GM21619 (cell line): ENCODE results near the gene LRRC2.

ENCODE experiments used
- ATAC-seq: cut with Tn5 transposase; IDR thresholded peaks from one replicate; pipeline ENCODE4 v1.9.1; 2021; ENCODE audit not compliant: unreplicated experiment

LRRC2 gene

DNA sequence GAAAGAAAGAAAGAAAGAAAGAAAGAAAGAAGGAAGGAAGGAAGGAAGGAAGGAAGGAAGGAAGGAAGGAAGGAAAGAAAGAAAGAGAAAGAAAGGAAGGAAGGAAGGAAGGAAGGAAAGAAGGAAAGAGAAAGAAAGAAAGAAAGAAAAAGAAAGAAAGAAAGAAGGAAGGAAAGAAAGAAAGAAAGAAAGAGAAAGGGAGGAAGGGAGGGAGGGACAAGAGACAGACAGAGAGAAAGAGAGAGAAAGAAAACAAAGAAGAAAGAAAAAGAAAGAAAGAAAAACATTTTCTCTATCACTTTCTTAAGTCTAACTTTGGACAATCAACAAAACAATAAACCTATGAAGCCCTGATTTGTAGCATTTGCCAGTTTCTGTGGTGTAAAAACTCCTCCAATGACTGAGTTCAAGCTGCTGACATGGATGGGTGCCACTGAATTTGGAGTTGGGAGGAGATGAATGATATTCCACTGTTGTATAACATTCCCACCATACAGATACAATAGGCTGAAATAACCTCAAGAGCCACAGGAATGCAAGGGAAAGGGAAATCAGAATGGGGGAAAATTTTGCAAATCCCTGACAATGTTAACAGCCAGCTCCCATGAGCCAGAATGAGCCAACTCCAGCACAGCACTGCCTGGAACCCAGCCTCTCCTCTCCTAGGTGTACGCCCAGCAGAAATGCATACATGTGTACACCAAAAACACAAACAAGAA is 83.3 kb downstream of the LRRC2 start:
- ATAC-seq, result no peak

DNA sequence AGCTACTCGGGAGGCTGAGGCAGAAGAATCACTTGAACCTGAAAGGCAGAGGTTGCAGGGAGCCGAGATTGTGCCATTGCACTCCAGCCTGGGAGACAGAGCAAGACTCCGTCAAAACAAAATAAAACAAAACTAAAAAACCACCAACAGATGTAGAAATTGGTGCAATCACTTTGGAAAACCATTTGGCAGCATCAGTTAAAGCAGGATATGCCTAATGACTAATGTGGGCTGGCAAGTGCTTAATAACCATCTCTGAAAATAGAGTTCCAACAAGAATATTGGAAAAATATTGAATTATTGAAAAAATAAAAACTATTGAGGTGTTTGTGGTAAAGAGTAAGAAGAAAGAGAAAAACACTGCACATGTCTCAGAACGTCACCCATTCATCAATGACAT is 84.5 kb downstream of the LRRC2 start:
- no peak for ATAC-seq

DNA sequence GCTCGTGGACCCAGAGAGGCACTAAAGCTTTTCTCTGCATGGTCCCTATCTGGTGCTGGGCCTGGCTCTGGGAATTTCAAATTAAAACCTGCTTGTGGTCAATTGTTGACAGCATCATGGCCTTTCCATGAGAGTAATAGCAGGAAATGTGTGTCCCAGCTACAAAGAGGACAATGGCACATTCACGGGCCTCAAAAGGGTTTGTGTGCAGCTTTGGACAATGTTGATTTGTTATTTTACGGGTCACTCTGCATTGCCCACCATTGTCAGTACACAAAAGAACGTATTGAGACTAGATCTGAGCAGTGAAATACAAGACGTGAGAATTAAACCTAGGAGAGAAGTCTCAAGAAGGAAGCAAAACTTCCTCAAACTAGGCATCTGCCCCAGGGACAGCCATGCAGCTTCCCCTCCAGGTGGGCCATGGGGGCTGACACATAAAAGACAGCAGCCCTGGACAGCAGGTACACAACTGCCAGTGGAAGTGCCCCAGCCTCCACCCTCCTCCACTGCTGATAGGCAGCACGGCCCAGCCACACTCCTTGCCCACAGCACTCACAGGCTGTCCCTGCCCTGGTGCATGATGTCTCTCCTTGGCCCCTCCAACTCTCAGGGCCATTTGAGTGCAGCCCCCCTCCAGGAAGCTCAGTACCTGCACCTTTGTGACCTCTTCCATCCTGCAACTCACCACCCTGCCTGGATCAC is 85.5 kb downstream of the LRRC2 start:
- no peak for ATAC-seq

DNA sequence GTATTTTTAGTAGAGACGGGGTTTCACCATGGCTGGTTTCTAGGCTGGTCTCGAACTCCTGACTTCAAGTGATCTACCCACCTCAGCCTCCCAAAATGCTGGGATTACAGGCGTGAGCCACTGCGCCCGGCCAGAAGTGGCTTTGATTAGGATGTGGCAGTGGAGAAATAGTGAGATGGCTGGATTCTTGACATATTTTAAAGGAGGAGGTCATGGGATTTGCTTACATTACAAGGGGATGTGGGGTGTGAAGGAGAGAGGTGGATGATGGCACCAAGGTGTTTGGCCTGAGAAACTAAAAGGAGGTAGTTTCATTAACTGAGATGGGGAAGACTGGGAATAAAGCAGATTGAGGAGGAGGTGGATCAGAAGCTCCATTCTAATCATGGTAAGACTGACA is 86.4 kb downstream of the LRRC2 start:
- no peak for ATAC-seq

DNA sequence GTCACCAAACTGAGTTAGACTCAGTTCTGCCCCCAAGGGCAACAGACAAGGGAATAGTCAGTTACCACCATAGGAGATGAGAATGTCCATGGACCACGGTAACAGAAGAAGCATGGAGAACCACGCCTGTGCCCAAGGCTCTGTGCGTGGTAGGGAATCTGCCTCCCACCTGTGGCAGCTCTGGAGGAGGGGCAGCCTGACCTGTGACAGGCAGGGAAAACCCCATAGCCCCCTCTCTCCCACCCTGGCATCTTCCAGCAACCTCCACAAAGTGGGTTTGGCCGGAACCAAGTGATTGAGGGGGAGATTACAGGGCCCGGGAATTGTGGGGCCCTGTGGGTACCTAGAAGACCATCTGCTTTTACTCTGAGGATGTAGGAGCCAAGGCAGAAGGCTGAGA is 87.1 kb downstream of the LRRC2 start:
- no peak for ATAC-seq

DNA sequence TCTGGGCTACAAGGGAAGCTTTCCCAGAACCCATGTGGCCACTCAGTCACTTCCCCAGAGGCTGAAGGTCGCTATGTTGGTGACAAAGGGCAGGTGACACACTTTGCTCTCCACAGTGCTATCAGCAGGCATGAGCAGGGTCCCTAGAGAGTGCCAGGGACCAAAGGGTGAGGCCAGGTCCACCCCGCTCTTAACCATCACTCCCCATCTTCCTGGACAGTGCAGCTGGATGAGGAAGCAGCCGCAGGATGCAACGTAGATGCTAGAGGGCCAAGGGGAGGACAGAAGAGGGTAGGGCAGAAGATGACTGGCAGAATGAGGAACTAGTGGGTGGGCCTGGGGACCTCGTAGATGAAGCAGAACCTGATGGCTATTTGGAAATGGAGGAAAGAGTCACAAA is 87.8 kb downstream of the LRRC2 start:
- ATAC-seq, result no peak

DNA sequence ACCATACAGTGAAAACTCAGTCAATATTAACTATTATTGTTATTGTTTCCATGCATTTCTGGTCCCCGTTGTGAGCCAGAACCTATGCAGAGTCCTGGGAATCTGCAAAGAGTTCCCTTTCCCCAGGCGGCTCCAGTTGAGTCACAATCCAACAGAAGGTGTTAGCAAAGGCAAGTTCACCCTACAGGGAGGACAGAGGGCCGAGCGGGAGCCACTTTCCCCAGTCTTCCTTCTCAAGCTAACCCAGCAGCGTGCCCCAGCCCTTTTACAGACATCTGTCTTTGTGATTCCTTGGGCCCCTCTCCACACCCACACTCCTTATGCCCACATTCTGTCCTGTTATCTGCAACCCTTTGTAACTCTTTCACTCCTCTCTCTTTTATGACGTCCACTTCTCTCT is 88.3 kb downstream of the LRRC2 start:
- ATAC-seq, result no peak

DNA sequence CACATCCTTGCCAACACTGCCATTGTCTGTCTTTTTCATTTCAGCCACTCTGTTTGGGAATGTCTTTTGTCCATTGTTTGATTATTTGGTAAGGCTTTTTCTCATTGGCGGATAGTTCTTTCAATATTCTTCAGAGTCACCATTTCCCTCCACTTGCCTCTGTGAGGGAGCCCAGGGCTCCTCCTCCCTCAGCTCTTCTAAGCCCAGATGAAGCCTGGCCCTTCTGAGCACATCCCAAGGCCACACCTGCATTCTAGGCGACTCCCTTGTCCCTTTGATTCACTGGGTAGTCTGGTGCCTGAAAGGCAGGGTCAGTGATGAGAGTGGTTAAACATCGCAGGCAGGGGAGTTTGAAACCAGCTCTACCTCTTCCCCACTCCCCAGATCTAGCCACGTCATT is 89.0 kb downstream of the LRRC2 start:
- ATAC-seq, result no peak

DNA sequence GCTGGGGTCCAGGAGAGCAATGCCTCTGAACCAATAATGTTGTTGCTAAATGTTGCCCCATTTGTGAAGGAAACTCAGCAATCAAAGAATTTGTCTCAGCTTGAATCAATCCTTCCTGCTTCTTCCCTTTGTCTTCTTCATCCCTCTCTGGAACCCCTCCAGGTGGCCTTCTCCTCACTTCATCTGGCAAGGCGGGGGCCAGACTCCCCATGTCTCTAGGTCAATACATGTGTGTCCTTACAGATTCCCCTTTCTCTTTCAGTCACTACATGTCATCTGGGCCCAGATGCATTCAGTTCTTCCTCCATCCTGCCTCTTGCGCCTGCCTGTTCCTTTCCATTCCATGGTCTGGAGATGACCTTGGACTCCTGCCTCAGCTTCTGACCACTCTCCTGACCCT is 93.4 kb downstream of the LRRC2 start:
- no peak for ATAC-seq

DNA sequence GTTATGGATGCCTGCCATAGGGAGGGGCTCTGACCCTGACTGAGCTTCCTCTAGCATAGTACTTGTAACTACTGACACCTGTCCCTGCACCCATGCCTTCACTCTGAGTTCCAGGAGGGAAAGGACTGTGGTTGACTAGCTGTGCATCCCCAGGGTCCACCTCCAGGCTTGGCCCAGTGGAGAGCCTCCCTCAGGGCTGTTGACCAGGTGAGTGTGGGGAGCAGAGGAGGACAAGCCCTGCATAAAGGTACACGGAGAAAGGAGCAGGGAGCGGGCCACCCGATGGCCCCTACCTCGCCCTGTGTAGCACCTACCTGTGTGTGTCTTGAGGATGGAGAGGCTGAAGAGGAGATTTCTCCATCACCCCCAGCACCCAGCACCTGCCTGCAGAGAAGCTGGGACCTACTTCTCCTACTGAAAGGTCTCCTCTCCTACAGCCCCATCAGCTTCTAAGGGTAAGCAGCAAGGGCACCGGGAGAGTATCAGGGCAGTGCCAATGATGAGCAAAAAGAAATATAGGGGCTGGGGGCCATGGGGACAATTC is 94.7 kb downstream of the LRRC2 start:
- ATAC-seq, result no peak

DNA sequence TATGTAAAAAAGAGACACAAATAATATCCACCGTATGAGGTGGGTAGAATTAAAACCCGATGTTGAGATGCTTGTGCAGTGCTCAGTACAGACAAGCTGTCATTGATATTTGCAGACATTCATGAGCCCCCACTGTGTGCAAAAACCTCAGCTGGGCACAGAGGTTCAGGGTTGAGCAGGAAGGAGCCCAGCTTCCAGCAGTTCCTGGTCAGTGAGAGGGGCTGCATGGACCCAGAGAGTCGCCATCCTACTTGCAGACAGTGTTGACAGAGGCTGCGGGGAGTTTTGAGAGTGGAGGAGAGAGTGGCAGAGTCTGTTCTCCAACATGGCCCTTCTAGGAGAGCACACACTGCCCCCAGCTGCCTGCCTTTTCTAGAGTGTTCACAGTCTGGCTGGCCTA is 95.3 kb downstream of the LRRC2 start:
- ATAC-seq, result no peak

DNA sequence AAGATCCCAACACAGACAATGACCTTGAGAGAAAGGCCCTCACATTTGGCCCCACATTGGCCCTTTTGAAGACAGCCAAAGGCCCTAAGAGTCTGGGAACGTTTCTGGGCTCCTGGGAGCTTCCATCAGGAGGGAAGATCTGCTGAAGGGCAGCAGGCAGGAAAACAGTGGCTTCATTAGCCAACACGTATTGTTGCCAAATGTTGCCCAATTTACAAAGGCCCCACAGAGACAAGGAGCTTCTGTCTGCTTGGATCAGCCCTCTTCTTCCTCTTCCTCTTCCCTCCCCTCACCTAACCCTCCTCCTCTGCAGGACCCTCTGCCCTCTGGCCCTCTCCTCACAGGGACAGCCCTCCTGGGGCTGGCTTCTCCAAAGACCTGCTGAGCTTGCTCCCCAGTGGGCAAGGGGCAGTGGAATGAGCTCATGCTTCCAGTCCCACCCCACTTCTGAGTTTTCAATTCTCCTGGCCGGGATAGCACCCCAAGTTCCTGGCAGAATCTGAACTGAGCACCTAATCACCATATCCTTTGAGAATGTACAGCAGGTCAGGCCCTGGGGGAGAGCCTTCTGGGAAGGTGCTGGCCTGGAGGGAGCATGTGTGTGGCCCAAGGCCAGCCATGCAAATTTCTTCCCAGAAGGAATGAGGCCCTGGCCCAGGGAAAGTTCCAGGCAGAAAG is 96.3 kb downstream of the LRRC2 start:
- no peak for ATAC-seq

DNA sequence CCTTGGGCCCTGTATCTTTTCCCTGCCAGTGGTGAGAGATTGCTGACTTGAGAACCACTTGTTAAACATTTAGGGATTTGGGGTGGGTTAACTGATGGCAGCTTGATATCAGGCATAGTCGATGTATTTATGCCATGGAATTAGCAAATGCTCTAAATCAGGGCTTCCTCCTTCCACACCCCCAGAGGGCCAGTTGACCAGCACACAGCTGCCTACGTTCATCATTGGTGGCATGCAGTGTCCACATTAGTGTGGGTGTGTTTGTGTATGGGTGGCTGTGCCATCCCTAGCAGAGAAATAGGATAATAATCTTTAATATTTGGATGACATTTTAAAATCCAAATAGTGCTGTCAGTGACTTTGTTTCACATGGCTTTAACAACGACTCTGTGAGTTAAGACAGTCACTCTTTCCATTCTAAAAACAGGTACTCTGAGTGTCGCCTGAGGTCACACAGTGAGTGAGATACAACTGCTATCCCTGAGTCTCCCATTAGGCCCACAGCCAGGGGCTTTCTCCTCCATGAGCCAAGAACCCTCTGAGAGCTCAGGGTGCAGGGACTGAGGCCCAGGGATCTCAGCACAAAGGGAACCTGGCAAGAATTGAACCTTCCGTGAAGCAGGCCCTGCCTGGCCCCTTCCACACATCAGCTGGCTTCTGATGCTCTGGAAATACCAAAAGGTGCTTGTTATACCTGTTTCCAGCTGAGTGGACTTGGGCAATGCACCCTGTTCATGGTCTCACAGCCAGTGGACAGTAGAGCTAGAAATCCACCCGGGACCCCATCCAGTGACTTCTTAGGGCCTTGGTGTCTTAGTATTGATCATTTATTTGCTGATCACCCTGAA is 97.1 kb downstream of the LRRC2 start:
- no peak for ATAC-seq

DNA sequence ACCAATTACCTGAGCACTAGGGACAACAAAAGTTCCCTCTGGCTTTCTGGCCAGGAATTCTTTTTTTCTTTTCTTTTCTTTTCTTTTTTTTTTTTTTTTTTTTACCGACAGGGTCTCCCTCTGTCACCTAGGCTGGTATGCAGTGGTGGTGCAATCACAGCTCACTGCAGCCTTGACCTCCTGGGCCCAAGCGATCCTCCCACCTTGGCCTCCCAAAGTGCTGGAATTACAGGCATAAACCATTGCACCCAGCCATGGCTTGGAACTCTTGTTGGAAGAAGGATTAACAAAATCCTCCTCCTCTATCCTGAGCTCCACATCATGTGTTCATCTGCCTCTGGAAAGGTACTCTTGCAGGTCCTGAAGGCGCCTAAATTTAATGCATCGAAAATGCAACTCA is 98.5 kb downstream of the LRRC2 start:
- no peak for ATAC-seq

DNA sequence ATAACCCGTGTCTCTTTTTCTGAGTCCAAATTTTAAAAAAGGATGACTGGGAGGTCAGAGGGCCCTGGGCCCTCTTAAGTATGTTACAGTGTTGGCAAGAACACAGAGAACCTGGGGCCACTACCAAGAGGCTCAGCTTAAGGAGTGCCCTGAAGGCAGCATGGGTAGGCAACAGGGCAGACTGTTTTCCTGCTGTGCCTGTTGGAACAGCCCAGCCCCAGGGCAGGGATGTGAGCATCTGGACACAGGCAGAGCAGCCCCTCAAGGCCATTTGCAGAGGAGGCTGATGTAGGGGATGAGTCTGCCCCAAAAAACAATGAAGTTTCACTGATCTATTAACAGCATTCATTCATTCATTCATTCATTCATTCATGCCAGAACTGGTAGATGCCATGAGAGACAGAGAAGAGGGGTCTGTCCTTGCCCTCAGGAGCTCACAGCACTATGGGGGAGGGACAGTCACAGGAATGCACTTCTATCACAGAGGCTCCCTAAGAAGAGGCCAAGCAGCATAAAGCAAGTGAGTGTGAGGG is 99.2 kb downstream of the LRRC2 start:
- ATAC-seq, result no peak

DNA sequence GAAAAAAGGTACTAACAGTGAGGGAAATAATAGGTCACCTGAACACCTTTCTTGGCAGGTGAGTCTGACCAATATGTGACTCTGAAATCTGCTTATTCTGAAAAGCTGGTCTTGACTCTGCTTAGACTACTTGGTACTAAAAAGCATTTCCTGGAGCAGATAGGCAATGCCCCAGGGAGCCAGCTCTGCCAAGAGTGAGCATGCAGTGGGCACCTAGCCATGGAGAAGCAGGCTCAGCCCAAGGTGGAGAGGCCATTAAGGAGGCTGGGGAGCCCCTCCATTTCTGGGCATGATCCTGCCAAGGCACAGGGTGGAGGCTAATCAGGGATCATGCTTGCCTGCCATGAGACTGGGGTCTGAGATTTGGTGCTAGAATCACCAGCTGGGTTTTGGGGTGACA is 99.8 kb downstream of the LRRC2 start:
- no peak for ATAC-seq
